Gastrocnemius medialis (tissue), 4 donors: ENCODE data around the gene RAB34. TPM values are rescaled to one million over a fixed set of nuclear protein-coding genes. Genes with fewer than 3 reads are reported as not detected.

Experiments used
- ATAC-seq, 2 donors: fragments of 150-250 bp; one replicate each; pipeline ENCODE4 v1.9.1; 2016
- DNase-seq, 2 donors: peaks; one replicate each; pipeline ENCODE4 v3.0.0-alpha.2; 2019
- H3K27ac ChIP-seq, 4 donors: fragments of 200-600 bp; sonication (generic); 1 replicate in 1 of 4; 2 replicates in 3 of 4; pipeline ENCODE4 v1.5.1; 2016 to 2018; ENCODE audit warnings: mild to moderate bottlenecking in 2 of 4, moderate library complexity in 1 of 4
- H3K27me3 ChIP-seq, 3 donors: fragments of 200-600 bp; sonication (generic) in 2 of 3; 1 replicate in 1 of 3; 2 replicates in 2 of 3; pipeline versions ENCODE4 v1.5.1 to v1.6.0; 2016 to 2019; ENCODE audit warnings: mild to moderate bottlenecking in 1 of 3, moderate library complexity in 1 of 3
- H3K36me3 ChIP-seq, 2 donors: fragments of 200-600 bp; sonication (generic) in 1 of 2; one replicate each; pipeline ENCODE4 v1.5.1; 2017 to 2018
- H3K4me1 ChIP-seq, 2 donors: fragments of 200-600 bp; sonication (generic) in 1 of 2; one replicate each; pipeline ENCODE4 v1.5.1; 2016 to 2017; ENCODE audit warnings: mild to moderate bottlenecking in 2 of 2
- H3K4me3 ChIP-seq, 4 donors: fragments of 200-600 bp; sonication (generic) in 3 of 4; 1 replicate in 1 of 4; 2 replicates in 3 of 4; pipeline ENCODE4 v1.5.1; 2016 to 2019; ENCODE audit warnings: mild to moderate bottlenecking in 2 of 4
- H3K9me3 ChIP-seq, 3 donors: fragments of 200-600 bp; sonication (generic) in 2 of 3; 1 replicate in 1 of 3; 2 replicates in 2 of 3; pipeline ENCODE4 v1.5.1; 2016 to 2019
- POLR2A ChIP-seq, 2 donors: fragments of 450-650 bp; IDR thresholded peaks; one replicate each; pipeline ENCODE4 v1.6.1; 2017; ENCODE audit warnings: antibody characterized with exemption in 2 of 2, mild to moderate bottlenecking in 2 of 2, moderate library complexity in 2 of 2
- in situ Hi-C, 4 donors: fragments of 200-750 bp; cut with MboI; loops; one replicate each; pipeline versions ENCODE4 v1.15.0 to v1.8.0; 2017; ENCODE audit warnings: low sequenced_read_pairs in 4 of 4
- intact Hi-C: fragments of 100-400 bp; cut with DNase I; formaldehyde crosslinking; loops from one replicate; pipeline ENCODE4 v1.15.1; 2023; ENCODE audit warnings: low total_unique reads
- total RNA-seq, 4 donors: library from RNA; depleted of rRNA; stranded (reverse); fragments of >200 nt; gene quantifications; one replicate each; pipeline versions ENCODE4 v1.1.0 to v1.2.3, GENCODE V29; 2016
- TF ChIP-seq, protein P1 (sequence below), 5 experiments: fragments of 450-650 bp in 3 of 5; fragments of 200-600 bp in 2 of 5; sonication (generic) in 2 of 5; IDR thresholded peaks in 4 of 5; conservative IDR thresholded peaks in 1 of 5; 1 replicate in 4 of 5; 2 replicates in 1 of 5; pipeline ENCODE4 v1.5.1; 2016 to 2019; ENCODE audit warnings: antibody characterized with exemption in 5 of 5, mild to moderate bottlenecking in 3 of 5, moderate library complexity in 3 of 5

Gene RAB34, protein sequence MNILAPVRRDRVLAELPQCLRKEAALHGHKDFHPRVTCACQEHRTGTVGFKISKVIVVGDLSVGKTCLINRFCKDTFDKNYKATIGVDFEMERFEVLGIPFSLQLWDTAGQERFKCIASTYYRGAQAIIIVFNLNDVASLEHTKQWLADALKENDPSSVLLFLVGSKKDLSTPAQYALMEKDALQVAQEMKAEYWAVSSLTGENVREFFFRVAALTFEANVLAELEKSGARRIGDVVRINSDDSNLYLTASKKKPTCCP
- 10 to 100 TPM; 14.9 to 53.3 (median 32.7) TPM for total RNA-seq

GRCh38 chr17:28717578-28718332 lies at the start of gene RAB34:
RAB34 (minus strand) TSS chr17:28717868; CDS start chr17:28717266, 602 bp downstream.
- ATAC-seq (no peak), DNase-seq (peak in 1 of 2 donors; percentile 57)
- in situ Hi-C loops (no loop called here), intact Hi-C loops (loop anchor here (2.0 kb wide), 1 partner anchor 73 kb away; the partner anchor contains the start of gene BLTP2)
- Histone ChIP-seq H3K27ac (peak within 1 kb of the TSS; percentile 86 to 90 (median 88)), H3K4me3 (peak within 1 kb of the TSS; percentile 48 to 98 (median 70)), H3K36me3 (peaks cover 0 to 21% of the 10 kb centered on the region in 2 donors), H3K9me3 (no peaks in the 10 kb centered on the region), H3K27me3 (peaks cover 2 to 17% (median 11%) of the 10 kb centered on the region in 3 donors), H3K4me1 (peaks cover 29 to 31% of the 10 kb centered on the region in 2 donors)
- peak; percentile 35 to 45 for TF ChIP-seq POLR2A (IDR thresholded peaks at IDR 0.05)
- TF ChIP-seq, protein P1, sequence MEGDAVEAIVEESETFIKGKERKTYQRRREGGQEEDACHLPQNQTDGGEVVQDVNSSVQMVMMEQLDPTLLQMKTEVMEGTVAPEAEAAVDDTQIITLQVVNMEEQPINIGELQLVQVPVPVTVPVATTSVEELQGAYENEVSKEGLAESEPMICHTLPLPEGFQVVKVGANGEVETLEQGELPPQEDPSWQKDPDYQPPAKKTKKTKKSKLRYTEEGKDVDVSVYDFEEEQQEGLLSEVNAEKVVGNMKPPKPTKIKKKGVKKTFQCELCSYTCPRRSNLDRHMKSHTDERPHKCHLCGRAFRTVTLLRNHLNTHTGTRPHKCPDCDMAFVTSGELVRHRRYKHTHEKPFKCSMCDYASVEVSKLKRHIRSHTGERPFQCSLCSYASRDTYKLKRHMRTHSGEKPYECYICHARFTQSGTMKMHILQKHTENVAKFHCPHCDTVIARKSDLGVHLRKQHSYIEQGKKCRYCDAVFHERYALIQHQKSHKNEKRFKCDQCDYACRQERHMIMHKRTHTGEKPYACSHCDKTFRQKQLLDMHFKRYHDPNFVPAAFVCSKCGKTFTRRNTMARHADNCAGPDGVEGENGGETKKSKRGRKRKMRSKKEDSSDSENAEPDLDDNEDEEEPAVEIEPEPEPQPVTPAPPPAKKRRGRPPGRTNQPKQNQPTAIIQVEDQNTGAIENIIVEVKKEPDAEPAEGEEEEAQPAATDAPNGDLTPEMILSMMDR (IDR thresholded peaks at IDR 0.05 in 4 of 5, conservative IDR thresholded peaks at IDR 0.05 in 1 of 5): peak in 2 of 5 experiments; percentile 24 to 37

DNA sequence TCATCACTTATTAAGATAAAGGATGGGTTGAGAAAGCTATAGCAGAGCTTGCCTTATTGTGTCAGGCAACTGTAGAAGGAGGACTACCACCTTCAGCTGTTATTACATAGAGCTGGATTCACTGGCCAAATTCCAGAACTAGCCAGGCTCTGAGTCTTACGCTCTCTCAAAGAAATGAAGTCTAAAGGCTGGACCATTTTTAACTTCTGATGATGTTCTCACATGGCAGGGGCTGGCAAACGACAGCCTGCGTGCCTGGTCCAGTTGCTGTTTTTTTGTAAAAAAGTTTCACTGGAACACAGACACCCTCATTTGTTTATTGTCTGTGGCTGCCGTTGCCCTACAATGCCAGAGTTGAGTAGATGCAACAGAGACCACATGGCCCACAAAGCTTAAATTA lies 47.4 kb upstream of the RAB34 start:
- intact Hi-C loops (no loop called here), in situ Hi-C loops (loop anchor here (10.0 to 25.0 kb wide), 5 partner anchors 60 to 150 kb away; partner anchors contain the start of genes ERAL1 (in 3 of the 4) and FLOT2 (in 1 of the 4))
- TF ChIP-seq, protein P1 (IDR thresholded peaks at IDR 0.05 in 4 of 5, conservative IDR thresholded peaks at IDR 0.05 in 1 of 5): no peak
- no peak for TF ChIP-seq POLR2A (IDR thresholded peaks at IDR 0.05)
- H3K4me3 ChIP-seq: no peak overlapping the region
- H3K27me3 ChIP-seq: no peaks in the 10 kb centered on the region
- no peaks in the 10 kb centered on the region for H3K9me3 ChIP-seq
- peaks cover 0 to 25% of the 10 kb centered on the region in 2 donors for H3K36me3 ChIP-seq
- no peak for ATAC-seq
- peak overlapping the region in 1 of 4 donors; percentile 1 for H3K27ac ChIP-seq
- no peak for DNase-seq
- peaks cover 4 to 12% of the 10 kb centered on the region in 2 donors for H3K4me1 ChIP-seq

GRCh38 chr17:28763804-28764266 lies 46.2 kb upstream of the RAB34 start:
- in situ Hi-C loops (loop anchor here (5.0 to 25.0 kb wide), 6 partner anchors 61 to 151 kb away; partner anchors contain the start of genes ERAL1 (in 4 of the 4) and FLOT2 (in 1 of the 4)), intact Hi-C loops (loop anchor here (1.0 to 5.0 kb wide), 5 partner anchors 37 to 153 kb away; partner anchors contain the start of genes DHRS13, NEK8 and TLCD1)
- no peaks in the 10 kb centered on the region for H3K27me3 ChIP-seq
- DNase-seq: peak; percentile 55 to 72
- peak overlapping the region in 3 of 4 donors; percentile 29 to 55 (median 40) for H3K27ac ChIP-seq
- ATAC-seq: peak; percentile 53 to 67
- no peak overlapping the region for H3K4me3 ChIP-seq
- TF ChIP-seq POLR2A (IDR thresholded peaks at IDR 0.05): no peak
- TF ChIP-seq, protein P1 (IDR thresholded peaks at IDR 0.05 in 4 of 5, conservative IDR thresholded peaks at IDR 0.05 in 1 of 5): peak; percentile 83 to 93 (median 87)
- no peaks in the 10 kb centered on the region for H3K9me3 ChIP-seq
- H3K36me3 ChIP-seq: peaks cover 0 to 37% of the 10 kb centered on the region in 2 donors
- peaks cover 4 to 12% of the 10 kb centered on the region in 2 donors for H3K4me1 ChIP-seq

GRCh38 chr17:28763137-28763799 lies 45.6 kb upstream of the RAB34 start:
- TF ChIP-seq, protein P1 (IDR thresholded peaks at IDR 0.05 in 4 of 5, conservative IDR thresholded peaks at IDR 0.05 in 1 of 5): no peak
- Histone ChIP-seq H3K4me1 (peaks cover 4 to 12% of the 10 kb centered on the region in 2 donors), H3K9me3 (no peaks in the 10 kb centered on the region), H3K27me3 (no peaks in the 10 kb centered on the region), H3K27ac (peak overlapping the region; percentile 29 to 55 (median 39)), H3K36me3 (peaks cover 0 to 42% of the 10 kb centered on the region in 2 donors), H3K4me3 (no peak overlapping the region)
- in situ Hi-C loops: loop anchor here (5.0 to 25.0 kb wide), 6 partner anchors 62 to 152 kb away; partner anchors contain the start of genes ERAL1 (in 4 of the 4) and FLOT2 (in 1 of the 4)
- intact Hi-C loops: loop anchor here (1.0 to 5.0 kb wide), 5 partner anchors 36 to 154 kb away; partner anchors contain the start of genes DHRS13, NEK8 and TLCD1
- DNase-seq: no peak
- peak; percentile 30 to 34 for ATAC-seq
